ENCODE data around the gene SLC9A3.

DNA sequence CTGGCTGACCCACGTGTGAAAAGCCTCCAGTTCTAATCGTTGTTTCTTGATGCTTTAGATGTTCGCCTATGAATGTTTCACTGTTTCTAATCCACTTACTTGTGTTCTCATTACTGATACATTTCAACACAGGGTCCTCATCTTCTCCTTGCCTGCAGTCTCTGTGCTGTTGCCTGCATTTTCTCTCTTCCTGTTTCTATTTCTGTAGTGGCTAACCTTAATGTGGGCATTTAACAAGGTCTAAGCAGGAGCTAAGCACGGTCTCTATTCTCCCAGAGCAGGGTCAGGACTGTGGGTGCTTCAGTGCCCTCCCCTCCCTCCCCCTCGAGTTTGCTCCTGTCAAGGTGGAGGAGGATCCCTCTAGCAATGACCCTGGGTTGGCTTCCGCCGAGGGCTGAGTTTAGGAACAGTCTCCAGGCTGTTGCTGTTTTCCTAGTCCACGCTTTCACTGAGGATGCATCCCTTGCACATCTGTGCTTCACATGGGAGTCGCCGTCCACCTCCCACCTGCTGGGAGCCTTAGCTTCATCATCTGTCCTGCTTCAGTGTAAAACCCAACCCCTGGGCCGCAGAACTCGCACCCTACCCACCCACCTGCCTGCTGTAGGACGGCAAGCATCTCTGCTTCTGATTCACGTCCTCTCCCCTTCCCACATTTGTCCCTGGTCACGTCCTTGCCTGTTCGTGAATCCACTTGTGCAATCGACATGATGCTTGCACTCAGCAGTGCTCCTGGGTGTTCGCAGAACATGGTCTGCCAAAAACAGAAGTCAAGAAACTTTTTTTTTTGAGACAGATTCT lies 83.6 kb downstream of the SLC9A3 start:
- TF ChIP-seq, protein P1, sequence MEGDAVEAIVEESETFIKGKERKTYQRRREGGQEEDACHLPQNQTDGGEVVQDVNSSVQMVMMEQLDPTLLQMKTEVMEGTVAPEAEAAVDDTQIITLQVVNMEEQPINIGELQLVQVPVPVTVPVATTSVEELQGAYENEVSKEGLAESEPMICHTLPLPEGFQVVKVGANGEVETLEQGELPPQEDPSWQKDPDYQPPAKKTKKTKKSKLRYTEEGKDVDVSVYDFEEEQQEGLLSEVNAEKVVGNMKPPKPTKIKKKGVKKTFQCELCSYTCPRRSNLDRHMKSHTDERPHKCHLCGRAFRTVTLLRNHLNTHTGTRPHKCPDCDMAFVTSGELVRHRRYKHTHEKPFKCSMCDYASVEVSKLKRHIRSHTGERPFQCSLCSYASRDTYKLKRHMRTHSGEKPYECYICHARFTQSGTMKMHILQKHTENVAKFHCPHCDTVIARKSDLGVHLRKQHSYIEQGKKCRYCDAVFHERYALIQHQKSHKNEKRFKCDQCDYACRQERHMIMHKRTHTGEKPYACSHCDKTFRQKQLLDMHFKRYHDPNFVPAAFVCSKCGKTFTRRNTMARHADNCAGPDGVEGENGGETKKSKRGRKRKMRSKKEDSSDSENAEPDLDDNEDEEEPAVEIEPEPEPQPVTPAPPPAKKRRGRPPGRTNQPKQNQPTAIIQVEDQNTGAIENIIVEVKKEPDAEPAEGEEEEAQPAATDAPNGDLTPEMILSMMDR (IDR thresholded peaks at IDR 0.05), result no peak
- no peak for TF ChIP-seq ZFX (IDR thresholded peaks at IDR 0.05; ENCODE audit: borderline replicate concordance)

All from 22Rv1 (cell line).